HCT116 (cell line): ENCODE results near the gene APOBEC3C. TPM values are rescaled to one million over a fixed set of nuclear protein-coding genes. Genes with fewer than 3 reads are reported as not detected.
"Not testable (repeated sequence)": the region's sequence is repeated elsewhere in the genome, so short reads cannot be mapped to it uniquely, and the experiment has no call there.

Experiments
- ATAC-seq: fragments of 200-7000 bp; cut with Tn5 transposase; 2 replicates; pipeline ENCODE4 v1.9.1; 2020; ENCODE audit warnings: mild to moderate bottlenecking, moderate library complexity
- BruUV-seq: library from RNA; stranded (reverse); fragments of 400-500 nt; replicated peaks from 2 replicates; lab custom pipeline; 2021; lab: Mats Ljungman, UMichigan
- CTCF ChIA-PET: fragments of 300-600 bp; sonication (Branson Sonifier 250); formaldehyde crosslinking; loops from one replicate; lab custom pipeline; 2021; ENCODE audit warnings: antibody characterized with exemption; lab: Charles Lee
- POLR2A ChIA-PET: fragments of 300-600, 350-600 bp; sonication (Branson Sonifier 250); formaldehyde crosslinking; loops from one replicate; lab custom pipeline; 2021; ENCODE audit warnings: antibody characterized with exemption; lab: Charles Lee
- RAD21 ChIA-PET, 2 experiments: fragments of 300-600 bp; sonication (Branson Sonifier 250); formaldehyde crosslinking; loops; one replicate each; lab custom pipeline; 2023; ENCODE audit warnings: low total read pairs in 2 of 2; ENCODE audit not compliant: uncharacterized antibody in 2 of 2, unreplicated experiment in 2 of 2, low non-redundant PET in 1 of 2; lab: Charles Lee
- DNase-seq: peaks from one replicate; pipeline ENCODE4 v3.0.0-alpha.2; 2010; ENCODE audit warnings: low read depth, low spot score
- H2AFZ ChIP-seq: fragments of 200-600 bp; shearing (Covaris generic), sonication (generic); 2 replicates; pipeline ENCODE4 v1.6.1; 2017; ENCODE audit warnings: low read depth, mixed run types, mixed read lengths, antibody characterized with exemption, low read length; ENCODE audit not compliant: poor library complexity, severe bottlenecking
- H3K27ac ChIP-seq: 2 replicates; pipeline ENCODE4 v1.5.1; 2012; ENCODE audit warnings: low read depth, low read length
- H3K27me3 ChIP-seq: fragments of 200-600 bp; sonication (generic); 2 replicates; pipeline ENCODE4 v1.6.1; 2016; ENCODE audit warnings: mixed run types, low read length, mixed read lengths; ENCODE audit not compliant: insufficient read depth
- H3K36me3 ChIP-seq, 2 experiments: fragments of 200-500 bp in 1 of 2; fragments of 200-600 bp in 1 of 2; sonication (Bioruptor generic) in 1 of 2; sonication (generic) in 1 of 2; 2 replicates each; pipeline versions ENCODE4 v1.5.1 to v1.6.1; 2014 to 2016; ENCODE audit warnings: low read length in 2 of 2, inconsistent platforms in 1 of 2, mixed read lengths in 1 of 2, mixed run types in 1 of 2; ENCODE audit not compliant: insufficient read depth in 2 of 2, control insufficient read depth in 1 of 2
- H3K4me1 ChIP-seq, 2 experiments: fragments of 200-600 bp in 1 of 2; sonication (generic) in 1 of 2; 2 replicates each; pipeline versions ENCODE4 v1.5.1 to v1.6.1; 2012 to 2017; ENCODE audit warnings: low read length in 2 of 2, inconsistent platforms in 1 of 2, mild to moderate bottlenecking in 1 of 2, mixed read lengths in 1 of 2, mixed run types in 1 of 2, moderate library complexity in 1 of 2; ENCODE audit not compliant: insufficient read depth in 2 of 2, control insufficient read depth in 1 of 2
- H3K4me2 ChIP-seq: fragments of 200-600 bp; sonication (generic); 2 replicates; pipeline ENCODE4 v1.6.1; 2017; ENCODE audit warnings: mixed run types, low read length, mixed read lengths
- H3K4me3 ChIP-seq, 2 experiments: fragments of 200-600 bp in 1 of 2; sonication (generic) in 1 of 2; replicated peaks in 1 of 2; 2 replicates each; pipeline ENCODE4 v1.5.1; 2011 to 2016; ENCODE audit warnings: low read length in 2 of 2, control low read depth in 1 of 2, low read depth in 1 of 2, mild to moderate bottlenecking in 1 of 2, mixed read lengths in 1 of 2, mixed run types in 1 of 2
- H3K79me2 ChIP-seq: fragments of 200-600 bp; sonication (generic); 2 replicates; pipeline ENCODE4 v1.6.1; 2017; ENCODE audit warnings: mild to moderate bottlenecking, mixed run types, low read length, moderate library complexity, mixed read lengths; ENCODE audit not compliant: insufficient read depth
- H3K9ac ChIP-seq: fragments of 200-600 bp; sonication (generic); 2 replicates; pipeline ENCODE4 v1.6.1; 2016; ENCODE audit warnings: low read length, mixed read lengths
- H3K9me2 ChIP-seq: fragments of 200-600 bp; sonication (generic), shearing (Covaris generic); 2 replicates; pipeline ENCODE4 v1.6.1; 2017; ENCODE audit warnings: mixed run types, mild to moderate bottlenecking, moderate library complexity; ENCODE audit not compliant: insufficient read depth
- H3K9me3 ChIP-seq, 2 experiments: fragments of 200-500 bp in 1 of 2; fragments of 200-600 bp in 1 of 2; sonication (Bioruptor generic) in 1 of 2; sonication (generic) in 1 of 2; 2 replicates each; pipeline ENCODE4 v1.6.1; 2014 to 2017; ENCODE audit warnings: low read length in 2 of 2, mixed read lengths in 2 of 2, inconsistent platforms in 1 of 2, low read depth in 1 of 2, mild to moderate bottlenecking in 1 of 2, mixed run types in 1 of 2, moderate library complexity in 1 of 2; ENCODE audit not compliant: control insufficient read depth in 1 of 2, insufficient read depth in 1 of 2
- H4K20me1 ChIP-seq: fragments of 200-600 bp; sonication (generic), shearing (Covaris generic); 2 replicates; pipeline ENCODE4 v1.6.1; 2017; ENCODE audit warnings: mixed run types, mild to moderate bottlenecking, moderate library complexity; ENCODE audit not compliant: insufficient read depth
- SP1 ChIP-seq: IDR thresholded peaks from 2 replicates; pipeline ENCODE4 v1.6.1; 2012; ENCODE audit warnings: low read depth
- intact Hi-C: fragments of 100-400 bp; cut with micrococcal nuclease; formaldehyde crosslinking; loops from 2 replicates; pipeline ENCODE4 v1.10.0; 2022
- total RNA-seq: library from RNA; stranded (reverse); gene quantifications from one replicate; pipeline ENCODE4 v1.2.1, GENCODE V29; 2021; ENCODE audit not compliant: unreplicated experiment

Gene APOBEC3C
- total RNA-seq, 1 experiment from 2014 or later = 40.2 TPM

GRCh38 chr22:39063904-39064303 is 49.8 kb downstream of the APOBEC3C start:
- intact Hi-C loops, ATAC-seq, H4K20me1 ChIP-seq, H2AFZ ChIP-seq, H3K9ac ChIP-seq, BruUV-seq, RAD21 ChIA-PET, H3K4me1 ChIP-seq, H3K79me2 ChIP-seq, H3K4me2 ChIP-seq, CTCF ChIA-PET, H3K4me3 ChIP-seq, DNase-seq, POLR2A ChIA-PET, H3K27ac ChIP-seq, H3K9me2 ChIP-seq, H3K27me3 ChIP-seq, H3K9me3 ChIP-seq, H3K36me3 ChIP-seq: not testable (repeated sequence)

- BruUV-seq, CTCF ChIA-PET, H3K9me3 ChIP-seq, H3K4me2 ChIP-seq, H2AFZ ChIP-seq, H3K4me3 ChIP-seq, H3K27me3 ChIP-seq, DNase-seq, H4K20me1 ChIP-seq, POLR2A ChIA-PET, RAD21 ChIA-PET, H3K9ac ChIP-seq, H3K36me3 ChIP-seq, H3K79me2 ChIP-seq, ATAC-seq, H3K9me2 ChIP-seq, intact Hi-C loops, H3K4me1 ChIP-seq: not testable (repeated sequence)
- peak overlapping the region; percentile 25 for H3K27ac ChIP-seq
- peak; percentile 4; the same call in 1 of the 2 replicates for TF ChIP-seq SP1
Observed at GRCh38 chr22:39066442-39067276, 52.6 kb downstream of the APOBEC3C start.
